SK-N-SH (cell line): Measurements from ENCODE around the gene RAD51B.

Experiments used
- CHD2 ChIP-seq: fragments of 150-350 bp; IDR thresholded peaks from 2 replicates; pipeline ENCODE4 v1.6.1; 2018; ENCODE audit warnings: low read length; ENCODE audit not compliant: partially characterized antibody
- EP300 ChIP-seq, 2 experiments: IDR thresholded peaks; 2 replicates each; pipeline versions ENCODE4 v1.4.0 to v1.6.1; 2012; ENCODE audit warnings: borderline replicate concordance in 1 of 2, low read depth in 1 of 2, low read length in 1 of 2
- EZH2phosphoT487 ChIP-seq: fragments of 200-600 bp; sonication (generic); IDR thresholded peaks from 2 replicates; pipeline ENCODE4 v1.6.1; 2017; ENCODE audit warnings: low read depth, mixed run types, mild to moderate bottlenecking, antibody characterized with exemption, moderate library complexity, borderline replicate concordance
- IRF3 ChIP-seq: fragments of 150-350 bp; IDR thresholded peaks from 2 replicates; pipeline ENCODE4 v1.6.1; 2016; ENCODE audit warnings: mild to moderate bottlenecking, low read depth, low read length
- JUND ChIP-seq: IDR thresholded peaks from 2 replicates; pipeline ENCODE4 v1.4.0; 2012
- MXI1 ChIP-seq: IDR thresholded peaks from 2 replicates; pipeline ENCODE4 v1.6.1; 2012; ENCODE audit warnings: mild to moderate bottlenecking, low read depth, low read length, improper control_type of control experiment
- PBX3 ChIP-seq: IDR thresholded peaks from 2 replicates; pipeline ENCODE4; 2012
- POLR2AphosphoS5 ChIP-seq: IDR thresholded peaks from 2 replicates; pipeline ENCODE4 v1.6.1; 2012; ENCODE audit warnings: low read depth, low read length
- REST ChIP-seq: IDR thresholded peaks from 2 replicates; pipeline ENCODE4 v1.6.1; 2012; ENCODE audit warnings: mild to moderate bottlenecking, low read depth, low read length, moderate library complexity
- SIN3A ChIP-seq: IDR thresholded peaks from 2 replicates; pipeline ENCODE4 v1.6.1; 2012; ENCODE audit warnings: low read depth, mild to moderate bottlenecking, low read length, moderate library complexity, borderline replicate concordance
- TAF1 ChIP-seq: IDR thresholded peaks from 2 replicates; pipeline ENCODE4 v1.6.1; 2012; ENCODE audit warnings: low read depth, mild to moderate bottlenecking, low read length, moderate library complexity, borderline replicate concordance
- TCF12 ChIP-seq: IDR thresholded peaks from 2 replicates; pipeline ENCODE4 v1.4.0; 2012
- TF ChIP-seq, protein P1 (sequence below): fragments of 200-600 bp; sonication (generic); IDR thresholded peaks from 2 replicates; pipeline ENCODE4 v1.6.1; 2017; ENCODE audit warnings: antibody characterized with exemption, mild to moderate bottlenecking, moderate library complexity
- TF ChIP-seq, protein P2 (sequence below): fragments of 150-350 bp; IDR thresholded peaks from 2 replicates; pipeline ENCODE4 v1.6.1; 2017; ENCODE audit warnings: antibody characterized with exemption, low read length, low read depth, borderline replicate concordance

GRCh38 chr14:68713782-68714181 is 894.2 kb downstream of the RAD51B start:
- TF ChIP-seq, protein P1, sequence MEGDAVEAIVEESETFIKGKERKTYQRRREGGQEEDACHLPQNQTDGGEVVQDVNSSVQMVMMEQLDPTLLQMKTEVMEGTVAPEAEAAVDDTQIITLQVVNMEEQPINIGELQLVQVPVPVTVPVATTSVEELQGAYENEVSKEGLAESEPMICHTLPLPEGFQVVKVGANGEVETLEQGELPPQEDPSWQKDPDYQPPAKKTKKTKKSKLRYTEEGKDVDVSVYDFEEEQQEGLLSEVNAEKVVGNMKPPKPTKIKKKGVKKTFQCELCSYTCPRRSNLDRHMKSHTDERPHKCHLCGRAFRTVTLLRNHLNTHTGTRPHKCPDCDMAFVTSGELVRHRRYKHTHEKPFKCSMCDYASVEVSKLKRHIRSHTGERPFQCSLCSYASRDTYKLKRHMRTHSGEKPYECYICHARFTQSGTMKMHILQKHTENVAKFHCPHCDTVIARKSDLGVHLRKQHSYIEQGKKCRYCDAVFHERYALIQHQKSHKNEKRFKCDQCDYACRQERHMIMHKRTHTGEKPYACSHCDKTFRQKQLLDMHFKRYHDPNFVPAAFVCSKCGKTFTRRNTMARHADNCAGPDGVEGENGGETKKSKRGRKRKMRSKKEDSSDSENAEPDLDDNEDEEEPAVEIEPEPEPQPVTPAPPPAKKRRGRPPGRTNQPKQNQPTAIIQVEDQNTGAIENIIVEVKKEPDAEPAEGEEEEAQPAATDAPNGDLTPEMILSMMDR, result no peak
- TF ChIP-seq CHD2, result no peak
- no peak for TF ChIP-seq EP300 (IDR thresholded peaks at IDR 0.05; ENCODE audit: borderline replicate concordance in 1 of 2, low read depth in 1 of 2, low read length in 1 of 2)
- TF ChIP-seq REST, result no peak
- TF ChIP-seq POLR2AphosphoS5, result no peak
- no peak for TF ChIP-seq IRF3
- no peak for TF ChIP-seq TAF1
- TF ChIP-seq SIN3A, result no peak
- no peak for TF ChIP-seq EZH2phosphoT487
- TF ChIP-seq TCF12, result no peak
- no peak for TF ChIP-seq JUND
- TF ChIP-seq MXI1, result no peak
- TF ChIP-seq PBX3, result no peak
- TF ChIP-seq, protein P2, sequence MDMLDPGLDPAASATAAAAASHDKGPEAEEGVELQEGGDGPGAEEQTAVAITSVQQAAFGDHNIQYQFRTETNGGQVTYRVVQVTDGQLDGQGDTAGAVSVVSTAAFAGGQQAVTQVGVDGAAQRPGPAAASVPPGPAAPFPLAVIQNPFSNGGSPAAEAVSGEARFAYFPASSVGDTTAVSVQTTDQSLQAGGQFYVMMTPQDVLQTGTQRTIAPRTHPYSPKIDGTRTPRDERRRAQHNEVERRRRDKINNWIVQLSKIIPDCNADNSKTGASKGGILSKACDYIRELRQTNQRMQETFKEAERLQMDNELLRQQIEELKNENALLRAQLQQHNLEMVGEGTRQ, result no peak
